CD4-positive, alpha-beta T cell treated with Interleukin-10 for 1 hour (primary cell): ENCODE results near the gene MOV10L1.

Experiments used
- DNase-seq: peaks from one replicate; pipeline ENCODE4 v3.0.0-alpha.2; 2020

Gene MOV10L1

GRCh38 chr22:50058906-50059880, 30.6 kb upstream of the MOV10L1 start:
- no peak for DNase-seq

GRCh38 chr22:50059881-50060262, 29.9 kb upstream of the MOV10L1 start:
- DNase-seq, result no peak

- no peak for DNase-seq
These were observed 29.2 kb upstream of the MOV10L1 start for GRCh38 chr22:50060441-50061140.

- DNase-seq, result no peak
These were observed 28.5 kb upstream of the MOV10L1 start for GRCh38 chr22:50061141-50061823.

- no peak for DNase-seq
These were observed 27.9 kb upstream of the MOV10L1 start for GRCh38 chr22:50061824-50062355.

- no peak for DNase-seq
These were observed 27.2 kb upstream of the MOV10L1 start for GRCh38 chr22:50062509-50063135.

GRCh38 chr22:50063589-50064393, 26.0 kb upstream of the MOV10L1 start:
- no peak for DNase-seq

- no peak for DNase-seq
These were observed 25.4 kb upstream of the MOV10L1 start for GRCh38 chr22:50064453-50064852.

GRCh38 chr22:50067244-50067643, 22.6 kb upstream of the MOV10L1 start:
- DNase-seq, result no peak

GRCh38 chr22:50068096-50068495, 21.7 kb upstream of the MOV10L1 start:
- DNase-seq, result no peak

- DNase-seq, result no peak
These were observed 19.4 kb upstream of the MOV10L1 start for GRCh38 chr22:50070366-50070765.

GRCh38 chr22:50071432-50072166, 18.2 kb upstream of the MOV10L1 start:
- no peak for DNase-seq

GRCh38 chr22:50072167-50072555, 17.6 kb upstream of the MOV10L1 start:
- DNase-seq, result no peak

GRCh38 chr22:50072714-50073538, 16.9 kb upstream of the MOV10L1 start:
- no peak for DNase-seq

GRCh38 chr22:50074056-50074455, 15.8 kb upstream of the MOV10L1 start:
- no peak for DNase-seq

- no peak for DNase-seq
These were observed 15.0 kb upstream of the MOV10L1 start for GRCh38 chr22:50074551-50075530.

- no peak for DNase-seq
These were observed 12.9 kb upstream of the MOV10L1 start for GRCh38 chr22:50076646-50077535.

- DNase-seq, result no peak
These were observed 11.6 kb upstream of the MOV10L1 start for GRCh38 chr22:50078246-50078645.
